Measurements from ENCODE around the gene CTCF.
A peak's percentile ranks its signal among the peaks of the same experiment; 100 is the strongest.

The CTCF gene

DNA sequence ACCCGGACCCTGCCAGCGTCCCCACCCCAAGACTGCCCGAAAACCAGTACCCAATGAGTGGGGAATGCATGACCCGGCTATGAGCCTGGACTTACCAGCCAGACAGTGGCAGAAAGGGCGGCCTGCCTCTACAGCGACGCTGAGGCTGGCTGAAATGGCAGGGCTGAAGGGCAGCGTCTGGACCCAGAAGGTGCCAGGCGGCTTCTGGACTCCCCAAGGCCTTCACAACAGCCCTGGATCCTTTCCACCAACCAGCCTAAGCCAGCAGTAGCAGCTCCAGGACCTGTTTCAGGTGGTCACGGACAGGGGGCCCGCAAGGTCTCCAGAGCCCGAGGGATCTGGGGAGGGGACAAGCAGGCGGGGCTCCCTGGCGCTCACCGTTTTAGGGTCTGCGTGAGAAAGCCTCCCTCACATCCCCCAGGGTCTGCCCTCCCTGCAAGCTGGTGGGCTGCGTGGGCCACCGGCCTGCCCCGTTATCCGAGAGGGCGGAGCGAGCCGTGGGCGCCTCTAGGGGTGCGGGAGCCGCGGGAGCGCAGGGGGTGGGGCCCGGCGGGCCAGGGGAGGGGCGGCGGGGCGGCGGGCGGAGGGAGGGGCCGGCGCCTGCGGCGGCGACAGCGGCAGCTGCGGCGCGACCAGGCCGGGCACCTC lies 34.0 kb upstream of the CTCF start, which contains the start of gene RIPOR1:
TSS of gene RIPOR1 (plus strand) at position 608 of the 648 bp plus-strand sequence. CDS start 9,618 bp downstream, outside the sequence.
- POLR2A ChIA-PET, result interaction anchor here (0.9 kb wide), 1 partner anchor 13 kb away, joined by 8 read pairs; no protein-coding TSS in a partner anchor
- peak; percentile 80 for DNase-seq (ENCODE audit: extremely low spot score)
- CTCF ChIA-PET, result interaction anchor here (1.2 to 20.3 kb wide), 6 partner anchors 7 to 136 kb away, joined by 3 to 357 read pairs (median 38); partner anchors contain the start of genes ACD, ATP6V0D1, C16orf86 and CARMIL2
- TF ChIP-seq, protein P1, sequence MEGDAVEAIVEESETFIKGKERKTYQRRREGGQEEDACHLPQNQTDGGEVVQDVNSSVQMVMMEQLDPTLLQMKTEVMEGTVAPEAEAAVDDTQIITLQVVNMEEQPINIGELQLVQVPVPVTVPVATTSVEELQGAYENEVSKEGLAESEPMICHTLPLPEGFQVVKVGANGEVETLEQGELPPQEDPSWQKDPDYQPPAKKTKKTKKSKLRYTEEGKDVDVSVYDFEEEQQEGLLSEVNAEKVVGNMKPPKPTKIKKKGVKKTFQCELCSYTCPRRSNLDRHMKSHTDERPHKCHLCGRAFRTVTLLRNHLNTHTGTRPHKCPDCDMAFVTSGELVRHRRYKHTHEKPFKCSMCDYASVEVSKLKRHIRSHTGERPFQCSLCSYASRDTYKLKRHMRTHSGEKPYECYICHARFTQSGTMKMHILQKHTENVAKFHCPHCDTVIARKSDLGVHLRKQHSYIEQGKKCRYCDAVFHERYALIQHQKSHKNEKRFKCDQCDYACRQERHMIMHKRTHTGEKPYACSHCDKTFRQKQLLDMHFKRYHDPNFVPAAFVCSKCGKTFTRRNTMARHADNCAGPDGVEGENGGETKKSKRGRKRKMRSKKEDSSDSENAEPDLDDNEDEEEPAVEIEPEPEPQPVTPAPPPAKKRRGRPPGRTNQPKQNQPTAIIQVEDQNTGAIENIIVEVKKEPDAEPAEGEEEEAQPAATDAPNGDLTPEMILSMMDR (IDR thresholded peaks at IDR 0.05; ENCODE audit: control extremely low read depth, extremely low read depth, low read depth, missing control alignments), result no peak

DNA sequence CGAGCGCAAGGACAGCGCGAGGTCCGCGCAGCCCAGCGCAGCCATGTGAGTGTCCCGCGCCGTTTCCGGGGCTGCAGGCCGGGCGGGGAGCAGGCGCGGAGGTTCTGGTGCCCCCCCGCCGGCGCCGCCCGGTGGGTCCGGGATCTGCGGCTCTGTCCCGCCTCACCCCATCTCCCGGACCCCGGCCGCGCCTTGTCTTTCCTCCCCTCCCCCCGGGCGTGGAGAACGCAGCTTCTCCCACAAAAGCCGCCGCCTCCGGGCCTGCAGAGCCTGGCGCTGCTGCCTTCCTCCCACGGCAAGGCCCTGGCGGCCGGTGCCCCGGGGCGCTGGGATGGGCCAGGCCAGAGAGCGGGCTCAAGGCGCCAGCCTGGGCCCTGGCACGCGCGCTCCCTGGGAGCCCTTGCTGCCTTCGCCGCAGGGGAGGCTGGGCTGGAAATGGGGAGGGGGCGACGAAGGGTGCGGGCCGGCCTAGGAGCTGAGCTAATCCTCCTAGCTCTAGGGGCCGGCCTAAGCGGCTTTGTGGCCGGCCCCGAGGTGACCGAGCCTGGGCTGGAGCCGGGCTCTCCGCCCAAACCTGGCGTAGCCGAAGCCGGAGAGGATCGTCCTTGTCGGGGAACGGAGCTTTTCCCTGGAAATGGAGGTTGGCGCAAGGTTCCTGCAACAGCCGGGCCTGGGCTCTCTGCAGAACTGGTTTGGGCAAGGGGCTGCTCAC lies 33.3 kb upstream of the CTCF start:
- TF ChIP-seq, protein P1 (IDR thresholded peaks at IDR 0.05; ENCODE audit: control extremely low read depth, extremely low read depth, low read depth, missing control alignments), result no peak
- DNase-seq (ENCODE audit: extremely low spot score), result peak; percentile 41
- ChIA-PET CTCF (interaction anchor here (1.1 to 20.3 kb wide), 10 partner anchors 8 to 136 kb away, joined by 3 to 357 read pairs (median 6); partner anchors contain the start of genes ACD, ATP6V0D1, C16orf86 and CARMIL2), POLR2A (interaction anchor here (0.9 to 1.6 kb wide), 2 partner anchors 8 to 14 kb away, joined by 3 to 8 read pairs; no protein-coding TSS in a partner anchor)

DNA sequence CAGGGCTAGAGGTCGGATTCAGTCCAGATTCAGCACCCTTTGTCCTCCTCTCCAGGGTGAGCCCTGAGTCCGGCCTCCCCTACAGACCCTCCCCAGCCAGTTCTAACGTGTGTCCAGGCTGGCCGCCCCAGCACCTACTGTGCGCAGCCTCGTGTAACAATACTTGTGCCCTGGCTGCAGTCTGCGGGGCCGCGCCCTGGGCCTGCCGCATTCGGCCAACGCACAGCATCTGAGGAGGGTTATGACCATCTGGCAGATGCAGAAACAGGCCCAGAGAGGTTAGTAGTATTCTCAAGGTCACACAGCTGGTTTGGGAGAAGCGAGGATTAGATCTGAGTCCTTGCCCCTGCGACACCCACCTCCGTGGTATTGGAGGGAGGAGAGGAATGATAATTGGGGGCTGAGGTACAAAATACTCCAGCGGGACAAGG lies 32.7 kb upstream of the CTCF start:
- POLR2A ChIA-PET, result interaction anchor here (1.6 kb wide), 1 partner anchor 8 kb away, joined by 3 read pairs; no protein-coding TSS in a partner anchor
- CTCF ChIA-PET, result interaction anchor here (1.1 to 20.3 kb wide), 8 partner anchors 9 to 135 kb away, joined by 4 to 357 read pairs (median 10); partner anchors contain the start of genes ACD, ATP6V0D1, C16orf86 and CARMIL2
- DNase-seq (ENCODE audit: extremely low spot score), result peak; percentile 22
- TF ChIP-seq, protein P1 (IDR thresholded peaks at IDR 0.05; ENCODE audit: control extremely low read depth, extremely low read depth, low read depth, missing control alignments), result no peak

DNA sequence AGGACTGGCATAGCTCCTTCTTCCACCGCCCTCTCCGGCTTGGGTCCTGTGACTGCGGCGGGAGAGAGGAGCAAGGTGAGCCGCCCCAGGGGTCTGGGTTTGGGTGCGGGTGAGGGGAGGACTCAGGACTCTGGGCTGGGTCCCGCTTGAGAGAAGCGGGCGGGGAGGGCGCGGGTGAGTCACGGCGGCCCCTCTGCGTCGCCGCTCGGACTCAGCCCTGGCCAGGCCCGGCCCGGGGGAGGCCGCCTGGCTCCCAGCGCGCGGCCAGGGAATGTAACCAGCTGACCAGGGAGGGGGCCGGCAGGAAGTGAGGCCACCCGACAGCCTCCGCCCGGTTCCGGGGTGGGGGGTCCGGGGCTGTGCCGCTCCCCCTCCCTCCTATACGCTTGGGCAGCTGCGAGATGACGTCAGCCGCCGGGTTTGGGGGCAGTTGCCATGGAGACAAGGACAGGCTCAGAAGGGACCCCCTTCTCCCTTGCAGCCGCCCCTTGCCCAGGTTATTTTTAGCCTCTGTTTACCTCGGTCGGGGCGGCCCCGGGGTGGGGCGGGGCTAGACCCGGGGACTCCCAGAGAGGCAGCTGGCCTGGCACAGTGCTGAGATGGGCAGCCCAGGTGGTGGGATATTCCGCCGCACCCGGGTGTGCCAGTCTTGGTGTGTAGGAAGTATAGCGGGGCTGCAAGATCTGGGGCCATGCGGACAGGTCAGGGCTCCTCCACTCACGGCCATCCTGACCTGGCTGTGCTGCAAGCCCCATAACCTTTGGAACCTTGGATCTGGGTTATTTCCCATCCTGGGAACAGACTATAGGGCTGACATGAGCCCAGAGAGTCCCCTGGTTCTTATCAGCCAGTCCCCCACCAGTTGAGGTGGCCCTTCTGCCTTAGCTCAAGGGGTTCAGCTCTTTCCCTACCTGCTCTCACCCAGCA lies 32.0 kb upstream of the CTCF start:
- peak; percentile 67 for DNase-seq (ENCODE audit: extremely low spot score)
- ChIA-PET POLR2A (interaction anchor here (1.6 kb wide), 1 partner anchor 9 kb away, joined by 3 read pairs; no protein-coding TSS in a partner anchor), CTCF (interaction anchor here (1.1 to 20.3 kb wide), 9 partner anchors 9 to 134 kb away, joined by 4 to 357 read pairs (median 7); partner anchors contain the start of genes ACD, ATP6V0D1, C16orf86 and CARMIL2)
- TF ChIP-seq, protein P1 (IDR thresholded peaks at IDR 0.05; ENCODE audit: control extremely low read depth, extremely low read depth, low read depth, missing control alignments), result no peak

DNA sequence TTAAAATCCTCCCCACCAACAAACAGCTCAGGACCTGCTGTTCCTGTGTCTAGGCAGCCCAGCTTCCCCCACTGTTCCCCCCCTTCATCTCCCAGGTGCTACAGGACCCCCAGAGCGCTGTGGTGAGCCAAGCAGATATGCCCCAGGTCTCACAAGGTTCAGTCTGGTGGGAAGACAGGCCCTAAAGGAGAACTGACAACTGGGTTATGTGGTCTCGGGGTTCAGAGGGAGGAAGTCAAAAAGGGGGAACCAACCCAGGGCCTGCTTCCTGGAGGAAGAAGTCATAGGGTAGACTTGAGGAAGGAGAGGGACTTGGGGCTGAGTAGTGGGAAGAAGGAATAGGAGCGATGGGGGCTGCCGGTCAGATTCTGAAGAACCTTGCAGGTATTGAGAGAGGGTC lies 31.1 kb upstream of the CTCF start:
- ChIA-PET CTCF (interaction anchor here (1.3 to 20.3 kb wide), 8 partner anchors 10 to 133 kb away, joined by 4 to 357 read pairs (median 12); partner anchors contain the start of genes ACD, C16orf86, CARMIL2 and CTCF), POLR2A (no interaction called here)
- DNase-seq (ENCODE audit: extremely low spot score), result peak; percentile 27
- TF ChIP-seq, protein P1 (IDR thresholded peaks at IDR 0.05; ENCODE audit: control extremely low read depth, extremely low read depth, low read depth, missing control alignments), result no peak
